Caco-2 (cell line): Measurements from ENCODE around the gene C3orf18. TPM values are rescaled to one million over a fixed set of nuclear protein-coding genes. Genes with fewer than 3 reads are reported as not detected.

Experiments used
- BruUV-seq: library from RNA; stranded (reverse); fragments of 400-500 nt; replicated peaks from 2 replicates; lab custom pipeline; 2021; lab: Mats Ljungman, UMichigan
- CTCF ChIA-PET: fragments of 300-600 bp; sonication (Branson Sonifier 250); formaldehyde crosslinking; loops from one replicate; lab custom pipeline; 2022; ENCODE audit warnings: antibody characterized with exemption; lab: Charles Lee
- POLR2A ChIA-PET: fragments of 300-600 bp; sonication (Branson Sonifier 250); formaldehyde crosslinking; loops from one replicate; lab custom pipeline; 2022; ENCODE audit warnings: antibody characterized with exemption; lab: Charles Lee
- DNase-seq, 2 experiments: peaks; one replicate each; pipeline versions ENCODE4 v3.0.0 to v3.0.0-alpha.2; 2020 to 2022
- H3K27me3 ChIP-seq: replicated peaks from 2 replicates; pipeline ENCODE4 v1.6.0; 2011; ENCODE audit warnings: low read length; ENCODE audit not compliant: control insufficient read depth, insufficient read depth
- H3K36me3 ChIP-seq: 2 replicates; pipeline ENCODE4 v1.5.1; 2011; ENCODE audit warnings: low read length; ENCODE audit not compliant: control insufficient read depth, insufficient read depth
- H3K4me1 ChIP-seq: fragments of 250-450 bp; sonication (Bioruptor Pico); 2 replicates; pipeline ENCODE4 v1.5.1; 2020; ENCODE audit warnings: mild to moderate bottlenecking
- H3K4me3 ChIP-seq: 2 replicates; pipeline ENCODE4 v1.5.1; 2011; ENCODE audit warnings: low read depth, mild to moderate bottlenecking, control low read depth, low read length
- H3K9me3 ChIP-seq: fragments of 250-450 bp; sonication (Bioruptor Pico); 2 replicates; pipeline ENCODE4 v1.5.1; 2020; ENCODE audit warnings: mild to moderate bottlenecking, moderate library complexity
- H3K27ac Mint-ChIP-seq: one replicate; pipeline ENCODE4 v1.8.0; 2022; ENCODE audit warnings: mixed read lengths; ENCODE audit not compliant: unreplicated experiment
- H3K27me3 Mint-ChIP-seq: one replicate; pipeline ENCODE4 v1.8.0; 2022; ENCODE audit warnings: mixed read lengths; ENCODE audit not compliant: insufficient read depth, unreplicated experiment
- H3K36me3 Mint-ChIP-seq: one replicate; pipeline ENCODE4 v1.8.0; 2022; ENCODE audit warnings: mild to moderate bottlenecking, mixed read lengths; ENCODE audit not compliant: insufficient read depth, unreplicated experiment
- H3K4me1 Mint-ChIP-seq: one replicate; pipeline ENCODE4 v1.8.0; 2022; ENCODE audit warnings: low read depth, mixed read lengths; ENCODE audit not compliant: unreplicated experiment
- H3K4me3 Mint-ChIP-seq: one replicate; pipeline ENCODE4 v1.8.0; 2022; ENCODE audit warnings: mild to moderate bottlenecking, moderate library complexity, mixed read lengths; ENCODE audit not compliant: unreplicated experiment
- H3K9me3 Mint-ChIP-seq: one replicate; pipeline ENCODE4 v1.8.0; 2022; ENCODE audit warnings: mixed read lengths; ENCODE audit not compliant: unreplicated experiment
- CTCF ChIP-seq, 2 experiments: fragments of 200-600 bp in 1 of 2; IDR thresholded peaks; 1 replicate in 1 of 2; 2 replicates in 1 of 2; pipeline versions ENCODE4 v1.5.1 to v1.8.0; 2011 to 2022; ENCODE audit warnings: antibody characterized with exemption in 1 of 2, control low read depth in 1 of 2, inconsistent platforms in 1 of 2, low read depth in 1 of 2, low read length in 1 of 2, mild to moderate bottlenecking in 1 of 2, moderate library complexity in 1 of 2; ENCODE audit not compliant: insufficient read depth in 1 of 2, severe bottlenecking in 1 of 2, unreplicated experiment in 1 of 2
- intact Hi-C: fragments of 100-400 bp; cut with micrococcal nuclease; formaldehyde crosslinking; loops from one replicate; pipeline ENCODE4 v1.10.0; 2022; ENCODE audit not compliant: unreplicated experiment
- total RNA-seq: library from RNA; stranded (reverse); gene quantifications from 2 replicates; pipeline ENCODE4 v1.2.3, GENCODE V29; 2022

The C3orf18 gene
- total RNA-seq, 1 experiment from 2014 or later, result 2.1 TPM

GRCh38 chr3:50571486-50571885 lies 3.9 kb upstream of the C3orf18 start:
- intact Hi-C loops, result no loop called here
- Histone ChIP-seq H3K27me3 (no peaks in the 10 kb centered on the region), H3K36me3 (0 out of 2 replicates have a peak, but pooled peaks cover 1% of the 10 kb centered on the region), H3K4me3 (no peak overlapping the region), H3K9me3 (no peaks in the 10 kb centered on the region), H3K4me1 (0 out of 2 replicates have a peak, but pooled peaks cover 5% of the 10 kb centered on the region)
- Mint-ChIP-seq H3K4me1 (no peaks in the 10 kb centered on the region), H3K4me3 (no peak overlapping the region), H3K27me3 (no peaks in the 10 kb centered on the region), H3K36me3 (peaks cover 17% of the 10 kb centered on the region), H3K9me3 (no peaks in the 10 kb centered on the region), H3K27ac (no peak overlapping the region)
- POLR2A ChIA-PET, result interaction anchor here (0.6 kb wide), 1 partner anchor 45 kb away, joined by 5 read pairs; the partner anchor contains the start of gene MAPKAPK3
- TF ChIP-seq CTCF (IDR thresholded peaks at IDR 0.05; ENCODE audit: insufficient read depth in 1 of 2, low read depth in 1 of 2, low read length in 1 of 2, severe bottlenecking in 1 of 2, unreplicated experiment in 1 of 2), result no peak
- no TSS peak for BruUV-seq
- CTCF ChIA-PET, result interaction anchor here (0.5 to 3.6 kb wide), 4 partner anchors 30 to 44 kb away, joined by 3 to 27 read pairs (median 4); partner anchors contain the start of gene CISH
- no peak for DNase-seq

GRCh38 chr3:50570508-50571279 lies 3.1 kb upstream of the C3orf18 start:
- H3K36me3 Mint-ChIP-seq, result peaks cover 17% of the 10 kb centered on the region
- TF ChIP-seq CTCF (IDR thresholded peaks at IDR 0.05; ENCODE audit: insufficient read depth in 1 of 2, low read depth in 1 of 2, low read length in 1 of 2, severe bottlenecking in 1 of 2, unreplicated experiment in 1 of 2), result no peak
- no peaks in the 10 kb centered on the region for H3K9me3 Mint-ChIP-seq
- no peak for DNase-seq
- 0 out of 2 replicates have a peak, but pooled peaks cover 1% of the 10 kb centered on the region for H3K36me3 ChIP-seq
- H3K4me3 ChIP-seq, result no peak overlapping the region
- peaks cover 2% of the 10 kb centered on the region for H3K27me3 Mint-ChIP-seq
- no peak overlapping the region for H3K27ac Mint-ChIP-seq
- BruUV-seq, result no TSS peak
- H3K4me3 Mint-ChIP-seq, result peak overlapping the region; percentile 94
- ChIA-PET CTCF (interaction anchor here (0.5 to 3.6 kb wide), 6 partner anchors 31 to 258 kb away, joined by 3 to 27 read pairs (median 4); partner anchors contain the start of gene CISH), POLR2A (interaction anchor here (0.6 kb wide), 1 partner anchor 46 kb away, joined by 5 read pairs; the partner anchor contains the start of gene MAPKAPK3)
- H3K4me1 ChIP-seq, result 0 out of 2 replicates have a peak, but pooled peaks cover 5% of the 10 kb centered on the region
- intact Hi-C loops, result no loop called here
- H3K9me3 ChIP-seq, result no peaks in the 10 kb centered on the region
- H3K4me1 Mint-ChIP-seq, result no peaks in the 10 kb centered on the region
- no peaks in the 10 kb centered on the region for H3K27me3 ChIP-seq

GRCh38 chr3:50568947-50569749 lies 1.6 kb upstream of the C3orf18 start, which contains the start of gene HEMK1:
TSS of gene HEMK1 (plus strand) at chr3:50569522. CDS start at chr3:50571105, 1,583 bp downstream.
- H3K4me3 Mint-ChIP-seq, result peak within 1 kb of the TSS; percentile 94
- peaks cover 17% of the 10 kb centered on the region for H3K36me3 Mint-ChIP-seq
- H3K27ac Mint-ChIP-seq, result peak within 1 kb of the TSS; percentile 97
- Histone ChIP-seq H3K4me3 (peak within 1 kb of the TSS; percentile 92), H3K9me3 (no peaks in the 10 kb centered on the region), H3K27me3 (no peaks in the 10 kb centered on the region), H3K36me3 (0 out of 2 replicates have a peak, but pooled peaks cover 1% of the 10 kb centered on the region), H3K4me1 (0 out of 2 replicates have a peak, but pooled peaks cover 5% of the 10 kb centered on the region)
- intact Hi-C loops, result no loop called here
- ChIA-PET POLR2A (interaction anchor here (0.5 to 1.5 kb wide), 12 partner anchors 9 to 816 kb away, joined by 3 to 21 read pairs (median 5); partner anchors contain the start of genes CISH and MANF), CTCF (interaction anchor here (1.1 to 3.6 kb wide), 8 partner anchors 9 to 219 kb away, joined by 3 to 27 read pairs (median 5); partner anchors contain the start of genes CISH, CYB561D2 and NPRL2)
- DNase-seq, result peak; percentile 96 to 97
- no peaks in the 10 kb centered on the region for H3K9me3 Mint-ChIP-seq
- H3K27me3 Mint-ChIP-seq, result peaks cover 3% of the 10 kb centered on the region
- H3K4me1 Mint-ChIP-seq, result no peaks in the 10 kb centered on the region
- no TSS peak for BruUV-seq
- TF ChIP-seq CTCF (IDR thresholded peaks at IDR 0.05; ENCODE audit: insufficient read depth in 1 of 2, low read depth in 1 of 2, low read length in 1 of 2, severe bottlenecking in 1 of 2, unreplicated experiment in 1 of 2), result no peak
